ENCODE data around the gene SEC14L1.

SEC14L1 gene

GRCh38 chr17:77116371-77116860, 24.4 kb upstream of the SEC14L1 start:
- DNase-seq: no peak

- no peak for DNase-seq
Measured at GRCh38 chr17:77117415-77117814, 23.4 kb upstream of the SEC14L1 start.

- no peak for DNase-seq
Measured at GRCh38 chr17:77118251-77118928, 22.4 kb upstream of the SEC14L1 start.

GRCh38 chr17:77119668-77120301, 21.0 kb upstream of the SEC14L1 start:
- DNase-seq: no peak

GRCh38 chr17:77120868-77121267, 19.9 kb upstream of the SEC14L1 start:
- no peak for DNase-seq

GRCh38 chr17:77124192-77124889, 16.4 kb upstream of the SEC14L1 start:
- DNase-seq: peak; percentile 80

GRCh38 chr17:77125432-77125901, 15.3 kb upstream of the SEC14L1 start:
- DNase-seq: peak; percentile 98

- no peak for DNase-seq
Measured at GRCh38 chr17:77126519-77126918, 14.2 kb upstream of the SEC14L1 start.

- DNase-seq: no peak
Measured at GRCh38 chr17:77127735-77128361, 12.9 kb upstream of the SEC14L1 start.

- DNase-seq: no peak
Measured at GRCh38 chr17:77128896-77129567, 11.7 kb upstream of the SEC14L1 start.

GRCh38 chr17:77129568-77130301, 11.0 kb upstream of the SEC14L1 start:
- DNase-seq: no peak

GRCh38 chr17:77130525-77130924, 10.2 kb upstream of the SEC14L1 start:
- no peak for DNase-seq

- DNase-seq: peak; percentile 83
Measured at GRCh38 chr17:77131904-77132303, 8.9 kb upstream of the SEC14L1 start.

- no peak for DNase-seq
Measured at GRCh38 chr17:77132411-77133086, 8.2 kb upstream of the SEC14L1 start.

- DNase-seq: no peak
Measured at GRCh38 chr17:77133087-77133638, 7.6 kb upstream of the SEC14L1 start.

- no peak for DNase-seq
Measured at GRCh38 chr17:77136420-77136767, 4.4 kb upstream of the SEC14L1 start.

GRCh38 chr17:77137111-77137510, 3.7 kb upstream of the SEC14L1 start:
- DNase-seq: no peak

- peak; percentile 80 for DNase-seq
Measured at GRCh38 chr17:77137886-77138285, 2.9 kb upstream of the SEC14L1 start.

GRCh38 chr17:77140166-77140877, 447 bp upstream of the SEC14L1 start:
- DNase-seq: peak; percentile 95

- peak; percentile 27 for DNase-seq
Measured at GRCh38 chr17:77141846-77142449, 1.2 kb downstream of the SEC14L1 start.
